ENCODE data around the gene S100A6.
"Not testable (repeated sequence)": the region's sequence is repeated elsewhere in the genome, so short reads cannot be mapped to it uniquely, and the experiment has no call there.

S100A6 gene

GRCh38 chr1:153535242-153536011, at the start of gene S100A6:
Gene S100A6, minus strand, starts transcription at chr1:153535991. Its CDS starts 652 bp downstream, at chr1:153535339.
- peak; percentile 38 for DNase-seq

GRCh38 chr1:153585006-153585405, 49.2 kb upstream of the S100A6 start:
- no peak for DNase-seq

- DNase-seq, result no peak
These were observed 48.2 kb upstream of the S100A6 start for GRCh38 chr1:153583976-153584375.

- DNase-seq, result not testable (repeated sequence)
These were observed 47.7 kb upstream of the S100A6 start for GRCh38 chr1:153583514-153583913.

GRCh38 chr1:153582836-153583235, 47.0 kb upstream of the S100A6 start:
- DNase-seq, result not testable (repeated sequence)

GRCh38 chr1:153578936-153579335, 43.1 kb upstream of the S100A6 start:
- peak; percentile 66 for DNase-seq

DNA sequence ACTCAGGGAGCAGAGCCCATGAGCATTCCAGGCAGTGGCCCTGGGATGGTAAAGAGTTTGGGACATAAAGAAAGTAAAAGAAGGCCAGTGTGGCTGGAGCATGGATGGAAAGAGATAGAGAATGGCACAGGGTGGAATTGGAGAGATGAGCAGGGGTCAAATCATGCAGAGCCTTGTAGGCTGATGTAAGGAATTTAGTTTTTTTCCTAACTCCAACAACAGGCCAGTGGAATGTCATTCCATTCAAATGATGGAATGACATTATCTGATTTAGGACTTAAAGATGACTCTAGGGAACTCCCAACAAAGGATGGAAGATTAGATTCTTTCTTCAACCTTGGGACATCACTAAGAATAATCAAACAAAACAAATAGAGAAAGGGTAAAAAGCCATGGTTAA, 42.7 kb upstream of the S100A6 start:
- no peak for DNase-seq

- DNase-seq, result no peak
These were observed 41.8 kb upstream of the S100A6 start for GRCh38 chr1:153577624-153578051.

- no peak for DNase-seq
These were observed 41.3 kb upstream of the S100A6 start for GRCh38 chr1:153577138-153577537.

- DNase-seq, result not testable (repeated sequence)
These were observed 39.7 kb upstream of the S100A6 start for GRCh38 chr1:153575497-153575896.

DNA sequence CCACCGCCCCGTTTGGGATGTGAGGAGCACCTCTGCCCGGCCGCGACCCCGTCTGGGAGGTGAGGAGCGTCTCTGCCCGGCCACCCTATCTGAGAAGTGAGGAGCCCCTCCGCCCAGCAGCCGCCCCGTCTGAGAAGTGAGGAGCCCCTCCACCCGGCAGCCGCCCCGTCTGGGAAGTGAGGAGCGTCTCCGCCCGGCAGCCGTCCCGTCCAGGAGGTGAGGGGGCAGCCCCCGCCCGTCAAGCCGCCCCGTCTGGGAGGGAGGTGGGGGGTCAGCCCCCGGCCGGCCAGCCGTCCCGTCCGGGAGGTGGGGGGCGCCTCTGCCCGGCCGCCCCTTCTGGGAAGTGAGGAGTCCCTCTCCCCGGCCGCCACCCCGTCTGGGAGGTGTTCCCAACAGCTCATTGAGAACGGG, 39.3 kb upstream of the S100A6 start:
- DNase-seq, result not testable (repeated sequence)

DNA sequence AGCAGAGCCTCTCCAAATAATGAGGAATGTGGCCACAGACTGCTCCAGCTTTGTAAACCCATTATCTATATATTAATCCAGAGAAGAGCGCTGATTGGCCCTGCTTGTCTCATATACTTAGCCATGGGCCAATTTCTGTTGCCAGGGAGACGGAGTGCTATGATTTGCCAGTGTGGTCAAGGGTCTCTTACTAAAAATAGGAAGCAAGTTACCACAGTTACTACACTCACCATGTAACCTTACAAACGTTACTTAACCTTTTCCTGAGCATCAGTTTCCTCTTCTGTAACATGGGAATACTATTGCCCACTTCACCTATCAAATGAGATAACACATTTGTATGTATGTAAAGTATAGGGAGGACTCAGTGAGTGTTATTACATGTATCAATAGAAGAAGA, 37.6 kb upstream of the S100A6 start:
- DNase-seq, result no peak

- peak; percentile 85 for DNase-seq
These were observed 36.8 kb upstream of the S100A6 start for GRCh38 chr1:153572569-153573015.

- DNase-seq, result no peak
These were observed 35.9 kb upstream of the S100A6 start for GRCh38 chr1:153571706-153572105.

DNA sequence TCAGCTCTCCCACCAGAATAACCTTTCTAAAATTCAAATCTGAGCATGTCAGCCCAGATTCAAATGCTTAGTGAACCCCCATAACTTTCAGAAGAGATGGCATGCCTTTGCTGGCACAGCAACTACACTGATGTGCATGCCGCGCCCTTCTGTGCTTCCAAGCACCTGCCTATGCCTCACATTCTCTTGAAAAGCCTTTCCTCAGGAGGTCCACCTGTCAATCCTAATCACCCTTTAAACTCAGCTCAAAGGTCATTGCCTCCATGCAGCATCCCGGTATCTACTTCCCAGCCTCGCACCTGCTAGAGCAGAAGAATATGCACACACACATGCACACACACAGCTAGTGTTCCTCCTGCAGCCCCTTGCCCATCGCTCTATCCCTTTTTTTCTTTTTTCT, 35.1 kb upstream of the S100A6 start:
- DNase-seq, result no peak

DNA sequence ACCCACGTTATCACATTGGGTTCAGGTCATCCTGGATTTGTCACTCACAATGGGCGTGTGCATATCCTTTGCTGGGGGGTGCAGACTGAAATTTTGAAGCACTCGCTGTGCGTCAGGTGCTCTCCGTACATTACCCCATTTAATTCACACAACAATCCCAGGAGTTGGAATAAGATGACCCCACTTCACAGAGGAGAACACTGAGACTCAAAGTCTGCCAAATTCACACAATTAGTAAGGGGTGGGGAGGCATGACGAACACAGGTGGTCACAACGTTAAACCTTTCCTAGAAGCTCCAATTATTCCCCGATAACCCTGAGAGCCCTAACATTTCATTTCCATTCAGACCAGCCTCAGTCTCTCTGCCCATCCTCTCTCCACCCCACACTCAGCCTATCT, 33.7 kb upstream of the S100A6 start:
- DNase-seq, result no peak

DNA sequence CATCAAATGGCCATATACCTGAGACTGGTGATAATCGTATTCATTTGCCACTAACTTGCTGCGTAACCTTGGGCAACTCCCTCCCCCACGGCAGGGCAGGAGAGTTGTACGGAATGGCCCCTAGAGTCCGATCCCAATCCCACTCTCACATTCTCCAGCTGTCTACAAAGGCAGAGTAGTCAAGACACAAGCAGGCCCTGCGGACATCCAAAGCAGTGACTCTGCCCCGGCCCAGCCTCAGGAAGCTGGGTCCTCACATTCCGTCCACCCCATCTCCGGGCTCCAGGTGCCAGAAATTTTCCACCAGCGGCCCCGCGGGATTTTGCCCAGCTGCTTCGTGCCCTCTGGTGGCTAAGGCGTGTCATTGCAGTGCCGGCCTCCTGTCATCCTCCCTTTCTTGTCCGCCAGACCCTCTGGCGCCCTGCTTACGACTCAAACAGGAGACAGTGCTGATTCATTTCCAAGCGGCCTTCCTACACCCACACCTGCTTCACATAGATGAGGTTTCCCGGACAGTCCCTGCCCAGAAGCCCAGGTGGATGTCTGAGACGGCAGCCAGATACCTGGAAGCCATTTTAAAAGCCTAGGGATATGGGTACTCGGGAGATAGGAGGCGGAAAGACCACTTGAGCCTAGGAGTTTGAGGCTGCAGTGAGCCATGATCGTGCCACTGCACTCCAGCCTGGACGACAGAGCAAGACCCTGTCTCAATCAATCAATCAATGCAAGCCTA, 32.7 kb upstream of the S100A6 start:
- DNase-seq, result peak; percentile 99

DNA sequence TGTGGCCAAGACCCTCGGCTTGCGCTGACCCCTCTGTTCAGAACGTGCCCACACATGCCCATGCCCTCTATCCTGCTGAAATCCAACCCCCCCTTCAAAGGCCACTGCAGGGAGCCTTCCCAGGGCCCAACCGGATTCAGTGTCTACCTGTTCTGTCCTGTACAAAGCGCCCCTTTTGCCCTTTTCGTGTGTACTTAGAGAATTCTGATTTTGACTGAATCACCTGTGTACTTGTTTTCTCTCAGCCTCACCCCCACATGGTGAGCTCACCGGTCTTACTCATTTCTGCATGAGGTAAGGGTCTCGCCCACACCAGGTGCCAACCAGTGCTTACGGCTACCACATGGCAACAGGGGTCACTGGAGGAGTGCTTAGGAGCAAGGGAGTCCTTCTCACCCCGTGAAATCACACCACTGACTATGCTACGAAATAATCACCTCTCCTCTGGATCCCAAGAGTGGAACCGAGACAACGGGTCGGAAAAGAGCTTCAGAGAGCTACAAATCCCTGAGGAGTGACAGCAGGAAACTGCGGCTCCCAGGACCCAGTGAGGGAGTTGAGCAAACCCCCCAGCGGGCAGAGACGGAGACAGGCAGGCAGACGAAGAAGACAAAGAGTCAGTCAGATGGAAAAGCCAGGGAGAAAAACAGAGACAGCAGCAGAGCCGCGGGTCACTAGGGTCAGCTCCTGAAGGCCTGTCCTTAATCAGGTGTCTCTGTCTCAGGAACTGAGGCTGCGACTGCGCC, 32.0 kb upstream of the S100A6 start:
- peak; percentile 96 for DNase-seq

DNA sequence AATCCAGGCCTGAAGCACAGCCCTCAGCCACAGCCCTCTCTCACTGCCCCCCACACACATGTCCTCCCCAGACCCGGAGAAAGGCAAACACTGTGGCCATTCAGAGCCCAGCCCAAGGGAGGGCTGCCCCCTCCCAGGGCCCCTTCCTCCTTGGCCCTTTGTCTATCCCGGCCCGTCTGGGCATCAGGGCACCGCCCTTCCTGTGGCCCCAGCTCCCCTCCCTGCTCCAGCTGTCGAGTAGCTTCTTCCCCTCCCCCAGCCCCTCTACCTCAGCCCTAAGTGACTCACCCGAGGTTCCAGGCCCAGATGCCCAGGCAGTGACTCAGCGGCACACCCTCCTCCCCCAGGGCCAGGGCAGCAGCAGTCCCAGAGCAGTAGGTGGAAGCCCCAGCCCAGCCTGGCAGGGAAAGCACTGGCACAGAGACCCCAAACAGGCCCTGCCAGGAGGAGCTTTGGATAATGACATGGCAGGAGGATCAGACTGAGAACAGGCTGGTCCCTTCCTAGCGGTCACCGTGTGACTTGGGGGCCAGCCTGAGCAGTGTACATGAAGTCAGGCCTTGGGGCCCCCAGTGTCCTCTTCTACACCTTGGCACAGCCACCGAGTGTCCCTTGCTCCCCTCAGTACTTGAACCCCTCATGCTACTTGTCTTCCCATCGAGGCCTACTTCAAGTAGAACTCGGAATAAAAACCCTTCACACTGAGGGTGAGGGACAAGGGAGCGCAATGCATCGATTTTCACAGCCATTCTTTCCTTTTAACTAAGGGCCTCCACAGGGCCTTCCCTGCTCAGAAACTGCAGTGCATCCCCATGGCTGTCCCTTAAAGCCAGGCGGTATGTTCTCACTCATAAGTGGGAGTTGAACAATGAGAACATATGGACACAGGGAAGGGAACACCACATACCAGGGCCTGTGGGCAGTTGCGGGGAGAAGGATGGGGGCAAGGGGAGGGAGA, 30.9 kb upstream of the S100A6 start:
- DNase-seq, result peak; percentile 100

GRCh38 chr1:153565529-153566374, 30.0 kb upstream of the S100A6 start, which contains the start of gene S100A2:
Gene S100A2, minus strand, starts transcription at chr1:153565844. Its CDS starts 1,967 bp downstream, at chr1:153563877.
- DNase-seq, result peak; percentile 90

DNA sequence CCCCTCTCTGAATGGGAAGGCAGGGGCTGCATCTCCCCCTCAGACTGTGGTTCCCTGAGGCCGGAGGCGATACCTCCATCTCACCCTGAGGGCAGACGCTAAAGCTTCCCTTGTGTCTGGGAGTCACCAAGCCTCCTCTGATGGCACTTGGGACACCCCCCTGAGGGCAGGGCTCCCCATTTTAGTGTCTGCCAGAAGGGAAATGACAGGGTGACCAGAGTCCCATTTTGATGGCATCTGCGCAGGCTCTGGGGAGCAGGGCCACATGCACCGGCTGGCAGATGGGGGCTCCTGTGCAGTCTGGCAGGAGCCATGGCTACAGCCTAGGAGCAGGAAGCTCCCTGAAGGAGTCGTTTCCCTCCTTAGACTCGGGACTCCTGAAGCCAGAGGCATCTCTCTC, 28.2 kb upstream of the S100A6 start:
- no peak for DNase-seq
